HUES48 (cell line): ENCODE results near the gene AMBRA1.

Experiments used
- H3K27ac ChIP-seq: one replicate; pipeline ENCODE4 v1.7.0; 2013; ENCODE audit warnings: low read depth, low read length, inconsistent platforms
- H3K27me3 ChIP-seq: 2 replicates; pipeline ENCODE4 v1.6.1; 2013; ENCODE audit warnings: mild to moderate bottlenecking, low read length; ENCODE audit not compliant: control insufficient read depth, insufficient read depth
- H3K36me3 ChIP-seq: 2 replicates; pipeline ENCODE4 v1.6.1; 2013; ENCODE audit warnings: low read length; ENCODE audit not compliant: control insufficient read depth, insufficient read depth
- H3K4me1 ChIP-seq: 2 replicates; pipeline ENCODE4 v1.6.1; 2013; ENCODE audit warnings: mild to moderate bottlenecking, low read length; ENCODE audit not compliant: control insufficient read depth, insufficient read depth
- H3K4me3 ChIP-seq: 2 replicates; pipeline ENCODE4 v1.5.1; 2013; ENCODE audit warnings: mild to moderate bottlenecking, low read depth, low read length
- H3K9ac ChIP-seq: 2 replicates; pipeline ENCODE4 v1.6.1; 2013; ENCODE audit warnings: mild to moderate bottlenecking, low read depth, low read length, moderate library complexity
- H3K9me3 ChIP-seq: 2 replicates; pipeline ENCODE4 v1.6.1; 2013; ENCODE audit warnings: low read length; ENCODE audit not compliant: control insufficient read depth, insufficient read depth

The AMBRA1 gene

GRCh38 chr11:46414466-46414796 is 179.4 kb downstream of the AMBRA1 start:
- no peaks in the 10 kb centered on the region for H3K9me3 ChIP-seq
- no peaks in the 10 kb centered on the region for H3K27me3 ChIP-seq
- H3K27ac ChIP-seq = no peak overlapping the region
- H3K9ac ChIP-seq = no peak overlapping the region
- peaks cover 40% of the 10 kb centered on the region for H3K36me3 ChIP-seq
- peaks cover 4% of the 10 kb centered on the region; the same call in 1 of the 2 replicates for H3K4me1 ChIP-seq
- H3K4me3 ChIP-seq = no peak overlapping the region

GRCh38 chr11:46413760-46414465 is 179.9 kb downstream of the AMBRA1 start:
- H3K9ac ChIP-seq = no peak overlapping the region
- H3K9me3 ChIP-seq = no peaks in the 10 kb centered on the region
- H3K36me3 ChIP-seq = peaks cover 42% of the 10 kb centered on the region
- H3K4me3 ChIP-seq = no peak overlapping the region
- no peak overlapping the region for H3K27ac ChIP-seq
- H3K4me1 ChIP-seq = peaks cover 4% of the 10 kb centered on the region; the same call in 1 of the 2 replicates
- H3K27me3 ChIP-seq = no peaks in the 10 kb centered on the region

DNA sequence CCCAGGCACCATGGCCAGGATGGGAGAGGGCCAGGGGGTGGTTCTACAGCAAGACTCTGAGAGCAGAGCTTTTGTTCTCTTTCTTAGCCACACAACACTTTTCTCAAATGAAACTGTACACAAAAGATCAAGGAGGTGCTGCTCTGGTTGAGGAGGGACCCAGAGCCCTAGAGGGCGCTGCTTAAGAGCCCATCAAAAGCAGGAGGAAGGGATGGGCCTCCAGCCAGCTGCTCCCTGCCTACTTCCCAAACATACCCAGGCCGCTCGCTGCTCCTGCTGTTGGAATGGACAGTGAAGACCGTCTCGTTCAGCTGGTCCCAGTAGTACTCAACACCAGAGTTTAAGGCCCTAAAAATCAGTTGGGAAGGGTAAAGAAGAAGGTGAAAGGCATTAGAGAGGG is 183.8 kb downstream of the AMBRA1 start:
- Histone ChIP-seq H3K4me1 (no peaks in the 10 kb centered on the region; the same call in 1 of the 2 replicates), H3K9ac (no peak overlapping the region), H3K27me3 (no peaks in the 10 kb centered on the region), H3K9me3 (no peaks in the 10 kb centered on the region), H3K4me3 (no peak overlapping the region), H3K27ac (no peak overlapping the region), H3K36me3 (peaks cover 41% of the 10 kb centered on the region)

DNA sequence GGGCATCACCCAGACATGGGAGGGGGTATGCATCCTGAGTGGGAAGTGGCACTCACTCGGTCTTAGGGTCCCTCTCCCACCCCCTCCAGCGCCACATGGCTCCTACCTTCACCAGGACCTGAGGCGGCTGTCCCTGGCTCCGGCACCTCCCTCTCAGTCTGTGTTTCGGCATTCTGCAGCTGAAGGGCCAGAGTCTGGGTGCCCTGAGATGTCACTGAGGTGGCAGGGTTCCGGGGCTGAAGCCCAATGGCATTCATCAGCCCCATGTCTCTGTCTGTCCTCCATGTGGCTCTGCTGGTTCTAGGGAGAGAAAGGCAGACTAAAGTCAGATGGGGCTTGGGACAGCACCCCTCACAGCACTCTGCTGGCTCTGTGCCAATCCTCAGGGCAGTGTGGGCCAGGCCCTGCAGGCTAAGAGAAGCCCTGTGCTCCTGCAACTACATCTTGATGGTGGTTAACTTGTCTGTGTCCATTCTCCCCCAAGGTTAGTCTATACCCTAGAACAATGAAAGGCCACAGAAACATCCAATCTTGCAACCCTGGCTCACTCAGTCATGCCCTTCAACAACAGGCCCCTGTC is 185.3 kb downstream of the AMBRA1 start:
- H3K27ac ChIP-seq = no peak overlapping the region
- no peaks in the 10 kb centered on the region; the same call in 1 of the 2 replicates for H3K4me1 ChIP-seq
- no peaks in the 10 kb centered on the region for H3K9me3 ChIP-seq
- H3K27me3 ChIP-seq = no peaks in the 10 kb centered on the region
- no peak overlapping the region for H3K4me3 ChIP-seq
- H3K9ac ChIP-seq = no peak overlapping the region
- peaks cover 40% of the 10 kb centered on the region for H3K36me3 ChIP-seq

DNA sequence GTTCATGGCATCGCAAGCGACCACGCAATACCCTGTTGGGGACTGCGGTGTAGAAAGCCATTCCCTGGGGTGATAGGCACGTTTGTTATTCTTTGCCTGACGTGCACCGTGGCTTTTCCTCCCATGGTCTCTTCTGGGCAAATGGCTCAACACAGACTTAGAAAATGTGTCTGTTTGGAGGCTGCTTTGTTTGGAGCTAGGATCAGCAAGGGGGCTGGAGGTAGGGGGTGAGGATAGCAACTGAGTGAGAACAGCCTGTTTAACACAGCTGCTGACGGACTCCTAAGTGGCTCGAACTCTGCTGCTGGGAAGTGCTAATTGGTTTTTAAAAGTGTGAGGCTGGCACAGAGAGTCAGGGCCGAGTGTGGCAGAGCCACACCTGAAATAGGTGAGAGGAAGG is 186.2 kb downstream of the AMBRA1 start:
- H3K9ac ChIP-seq = no peak overlapping the region
- H3K36me3 ChIP-seq = peaks cover 43% of the 10 kb centered on the region
- H3K27ac ChIP-seq = no peak overlapping the region

DNA sequence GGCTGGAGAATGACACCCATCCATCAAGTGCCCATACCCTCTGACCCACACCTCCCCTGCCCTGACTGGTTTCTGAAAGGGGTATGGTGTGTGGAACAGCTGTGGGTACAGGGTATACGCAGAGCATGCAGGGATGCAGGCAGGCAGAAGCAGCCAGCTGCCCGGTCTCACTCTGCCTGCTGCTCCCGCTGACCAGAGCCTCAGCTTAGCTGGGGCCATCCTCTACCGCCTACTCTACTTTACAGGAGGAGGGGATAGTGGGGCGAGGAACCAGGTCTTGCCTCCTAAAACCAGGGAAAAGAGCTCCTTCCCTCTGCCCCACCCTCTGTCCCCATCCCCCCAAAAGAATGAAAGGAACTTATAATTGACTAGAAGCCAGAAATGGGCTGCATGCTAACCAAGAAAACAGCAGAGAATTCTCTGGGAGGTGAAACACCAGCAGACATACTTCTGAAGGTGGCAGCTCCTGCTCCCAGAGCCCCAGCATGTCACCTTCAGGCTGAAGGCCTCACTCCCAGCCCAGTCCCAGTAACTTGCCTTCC is 189.3 kb downstream of the AMBRA1 start:
- H3K27me3 ChIP-seq = no peaks in the 10 kb centered on the region
- peaks cover 39% of the 10 kb centered on the region for H3K36me3 ChIP-seq
- no peak overlapping the region for H3K4me3 ChIP-seq
- no peaks in the 10 kb centered on the region for H3K4me1 ChIP-seq
- no peaks in the 10 kb centered on the region for H3K9me3 ChIP-seq
- H3K9ac ChIP-seq = no peak overlapping the region
- H3K27ac ChIP-seq = no peak overlapping the region

More for the DNA sequence above, 186.2 kb downstream of the AMBRA1 start:
- Histone ChIP-seq H3K4me1 (no peaks in the 10 kb centered on the region; the same call in 1 of the 2 replicates), H3K9me3 (no peaks in the 10 kb centered on the region), H3K27me3 (no peaks in the 10 kb centered on the region), H3K4me3 (no peak overlapping the region)

- H3K4me3 ChIP-seq = no peak overlapping the region
- no peaks in the 10 kb centered on the region for H3K9me3 ChIP-seq
- no peaks in the 10 kb centered on the region for H3K27me3 ChIP-seq
- H3K4me1 ChIP-seq = no peaks in the 10 kb centered on the region
- H3K9ac ChIP-seq = no peak overlapping the region
- peaks cover 29% of the 10 kb centered on the region for H3K36me3 ChIP-seq
- H3K27ac ChIP-seq = no peak overlapping the region
These were observed 190.6 kb downstream of the AMBRA1 start for GRCh38 chr11:46402957-46403902.

GRCh38 chr11:46397526-46397925 is 196.3 kb downstream of the AMBRA1 start:
- no peak overlapping the region for H3K4me3 ChIP-seq
- H3K4me1 ChIP-seq = no peaks in the 10 kb centered on the region
- no peak overlapping the region for H3K9ac ChIP-seq
- H3K27me3 ChIP-seq = peaks cover 7% of the 10 kb centered on the region
- H3K36me3 ChIP-seq = peaks cover 19% of the 10 kb centered on the region
- no peak overlapping the region for H3K27ac ChIP-seq
- no peaks in the 10 kb centered on the region for H3K9me3 ChIP-seq

DNA sequence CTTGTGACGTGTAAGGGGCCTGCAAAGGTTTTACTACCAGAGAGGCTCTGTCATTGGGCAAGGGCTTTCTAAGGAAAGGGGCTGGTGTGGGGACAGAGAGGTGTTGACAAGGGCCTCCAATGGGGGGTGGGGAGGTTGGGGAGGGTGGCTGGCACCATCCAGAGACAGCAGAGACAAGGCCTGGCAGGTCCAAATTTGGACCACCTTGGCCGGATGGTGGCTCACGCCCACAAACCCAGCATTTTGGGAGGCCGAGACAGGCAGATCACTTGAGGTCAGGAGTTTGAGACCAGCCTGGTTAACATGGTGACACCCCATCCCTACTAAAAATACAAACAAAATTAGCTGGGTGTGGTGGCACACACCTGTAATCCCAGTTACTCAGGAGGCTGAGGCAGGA is 200.1 kb downstream of the AMBRA1 start:
- H3K27ac ChIP-seq = no peak overlapping the region
- no peak overlapping the region for H3K4me3 ChIP-seq
- no peak overlapping the region for H3K9ac ChIP-seq
- peaks cover 16% of the 10 kb centered on the region for H3K4me1 ChIP-seq
- H3K27me3 ChIP-seq = peaks cover 38% of the 10 kb centered on the region
- H3K9me3 ChIP-seq = no peaks in the 10 kb centered on the region
- H3K36me3 ChIP-seq = peaks cover 19% of the 10 kb centered on the region

- H3K36me3 ChIP-seq = peaks cover 19% of the 10 kb centered on the region
- H3K4me1 ChIP-seq = peaks cover 21% of the 10 kb centered on the region
- no peak overlapping the region for H3K27ac ChIP-seq
- H3K4me3 ChIP-seq = peak overlapping the region; percentile 67
- H3K9ac ChIP-seq = no peak overlapping the region
- H3K27me3 ChIP-seq = peaks cover 44% of the 10 kb centered on the region
- no peaks in the 10 kb centered on the region for H3K9me3 ChIP-seq
These were observed 200.6 kb downstream of the AMBRA1 start for GRCh38 chr11:46393231-46393616.
